HCT116 (cell line): ENCODE results near the gene TUT1.

ENCODE experiments used
- RAD21 ChIP-seq: IDR thresholded peaks from 2 replicates; pipeline ENCODE4 v1.6.1; 2012; ENCODE audit warnings: low read depth, mild to moderate bottlenecking
- SRF ChIP-seq: IDR thresholded peaks from 2 replicates; pipeline ENCODE4 v1.6.1; 2012; ENCODE audit warnings: low read depth
- YY1 ChIP-seq: IDR thresholded peaks from 2 replicates; pipeline ENCODE4 v1.6.1; 2011; ENCODE audit warnings: low read length, low read depth, moderate library complexity, mild to moderate bottlenecking; ENCODE audit not compliant: insufficient replicate concordance; ENCODE audit errors: extremely low read depth
- ZNF274 ChIP-seq: fragments of 200-500 bp; sonication (Bioruptor generic); IDR thresholded peaks from 2 replicates; pipeline ENCODE4 v1.6.1; 2014; ENCODE audit warnings: mild to moderate bottlenecking, low read depth, low read length, inconsistent platforms
- TF ChIP-seq, protein P1 (sequence below), 3 experiments: fragments of 200-600 bp in 1 of 3; sonication (generic) in 1 of 3; IDR thresholded peaks in 2 of 3; conservative IDR thresholded peaks in 1 of 3; 2 replicates each; pipeline ENCODE4 v1.5.1; 2012 to 2017; ENCODE audit warnings: low read depth in 2 of 3, low read length in 2 of 3, antibody characterized with exemption in 1 of 3, borderline replicate concordance in 1 of 3, control low read depth in 1 of 3, mild to moderate bottlenecking in 1 of 3, mixed read lengths in 1 of 3, mixed run types in 1 of 3, moderate library complexity in 1 of 3; ENCODE audit not compliant: insufficient read depth in 1 of 3

DNA sequence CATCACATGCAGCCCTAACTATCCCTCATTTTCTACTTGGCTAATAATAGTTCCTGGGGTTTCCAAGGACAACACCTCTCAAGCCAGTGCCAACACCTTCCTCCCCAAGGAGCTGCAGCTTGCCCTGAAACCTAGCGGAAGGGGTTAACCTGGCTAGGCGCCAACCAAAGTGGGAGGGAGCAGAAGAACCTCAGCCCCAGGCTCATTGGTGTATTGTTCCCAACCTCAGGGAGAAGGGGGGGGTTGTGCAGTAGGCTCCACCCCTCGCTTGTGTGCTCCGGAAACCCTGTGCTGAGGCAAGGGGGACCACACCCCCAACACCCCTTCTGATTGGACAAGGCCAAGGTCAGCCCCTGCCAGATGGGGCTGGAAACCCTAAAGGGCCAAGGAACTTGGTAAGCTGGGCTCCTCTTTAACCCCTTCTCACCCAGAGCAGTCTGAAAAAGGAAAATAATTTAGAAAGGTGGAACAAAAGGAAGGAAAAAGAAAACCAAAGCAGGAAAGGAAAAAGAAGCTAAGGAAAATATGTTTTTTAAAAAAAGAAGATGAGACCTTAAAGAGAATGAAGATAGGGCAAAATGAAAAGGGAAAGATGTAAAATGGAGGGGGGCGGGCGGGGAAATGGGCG is 7.9 kb upstream of the TUT1 start:
- TF ChIP-seq SRF (no peak), ZNF274 (no peak), RAD21 (no peak), YY1 (no peak)
- TF ChIP-seq, protein P1, sequence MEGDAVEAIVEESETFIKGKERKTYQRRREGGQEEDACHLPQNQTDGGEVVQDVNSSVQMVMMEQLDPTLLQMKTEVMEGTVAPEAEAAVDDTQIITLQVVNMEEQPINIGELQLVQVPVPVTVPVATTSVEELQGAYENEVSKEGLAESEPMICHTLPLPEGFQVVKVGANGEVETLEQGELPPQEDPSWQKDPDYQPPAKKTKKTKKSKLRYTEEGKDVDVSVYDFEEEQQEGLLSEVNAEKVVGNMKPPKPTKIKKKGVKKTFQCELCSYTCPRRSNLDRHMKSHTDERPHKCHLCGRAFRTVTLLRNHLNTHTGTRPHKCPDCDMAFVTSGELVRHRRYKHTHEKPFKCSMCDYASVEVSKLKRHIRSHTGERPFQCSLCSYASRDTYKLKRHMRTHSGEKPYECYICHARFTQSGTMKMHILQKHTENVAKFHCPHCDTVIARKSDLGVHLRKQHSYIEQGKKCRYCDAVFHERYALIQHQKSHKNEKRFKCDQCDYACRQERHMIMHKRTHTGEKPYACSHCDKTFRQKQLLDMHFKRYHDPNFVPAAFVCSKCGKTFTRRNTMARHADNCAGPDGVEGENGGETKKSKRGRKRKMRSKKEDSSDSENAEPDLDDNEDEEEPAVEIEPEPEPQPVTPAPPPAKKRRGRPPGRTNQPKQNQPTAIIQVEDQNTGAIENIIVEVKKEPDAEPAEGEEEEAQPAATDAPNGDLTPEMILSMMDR (IDR thresholded peaks at IDR 0.05 in 2 of 3, conservative IDR thresholded peaks at IDR 0.05 in 1 of 3; ENCODE audit: borderline replicate concordance in 1 of 3, insufficient read depth in 1 of 3, low read depth in 2 of 3, low read length in 2 of 3): no peak
